ENCODE measurements around the gene PLXNA4.

DNA sequence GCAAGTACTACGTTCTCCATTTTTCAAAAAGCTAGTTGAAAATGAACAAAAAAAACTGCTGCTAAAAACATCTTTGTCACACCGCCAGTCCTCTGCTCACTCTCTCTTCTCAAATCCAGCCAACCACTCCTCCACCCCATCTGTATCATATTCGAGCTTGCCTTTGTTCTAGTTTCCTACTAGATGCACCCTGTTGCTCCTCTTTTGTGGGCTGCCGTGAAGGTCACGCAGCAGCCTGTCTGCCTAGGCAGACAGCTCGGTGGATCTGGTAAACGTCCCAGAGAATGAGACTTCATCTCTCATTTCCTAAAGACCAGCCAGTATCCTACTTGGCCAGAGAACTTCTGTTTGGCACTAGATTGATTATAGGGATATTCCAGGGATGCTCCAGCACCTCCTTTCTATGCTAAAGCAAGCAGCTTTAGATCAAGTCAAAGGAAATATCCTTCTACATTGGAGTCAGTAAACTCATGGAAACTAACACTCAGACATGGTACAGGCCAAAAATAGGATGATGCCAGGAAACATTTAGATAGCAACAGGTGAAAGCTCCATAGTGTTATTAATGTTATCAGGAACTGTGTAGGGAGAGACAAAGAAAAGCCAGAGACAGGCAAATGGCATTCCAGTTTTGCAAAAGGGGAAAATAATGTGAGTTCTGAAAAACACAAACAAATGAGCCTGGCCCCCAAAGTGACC is 8.7 kb upstream of the PLXNA4 start:
- no peak for TF ChIP-seq EZH2 (IDR thresholded peaks at IDR 0.05; ENCODE audit: borderline replicate concordance, low read length)
- TF ChIP-seq, protein P1, sequence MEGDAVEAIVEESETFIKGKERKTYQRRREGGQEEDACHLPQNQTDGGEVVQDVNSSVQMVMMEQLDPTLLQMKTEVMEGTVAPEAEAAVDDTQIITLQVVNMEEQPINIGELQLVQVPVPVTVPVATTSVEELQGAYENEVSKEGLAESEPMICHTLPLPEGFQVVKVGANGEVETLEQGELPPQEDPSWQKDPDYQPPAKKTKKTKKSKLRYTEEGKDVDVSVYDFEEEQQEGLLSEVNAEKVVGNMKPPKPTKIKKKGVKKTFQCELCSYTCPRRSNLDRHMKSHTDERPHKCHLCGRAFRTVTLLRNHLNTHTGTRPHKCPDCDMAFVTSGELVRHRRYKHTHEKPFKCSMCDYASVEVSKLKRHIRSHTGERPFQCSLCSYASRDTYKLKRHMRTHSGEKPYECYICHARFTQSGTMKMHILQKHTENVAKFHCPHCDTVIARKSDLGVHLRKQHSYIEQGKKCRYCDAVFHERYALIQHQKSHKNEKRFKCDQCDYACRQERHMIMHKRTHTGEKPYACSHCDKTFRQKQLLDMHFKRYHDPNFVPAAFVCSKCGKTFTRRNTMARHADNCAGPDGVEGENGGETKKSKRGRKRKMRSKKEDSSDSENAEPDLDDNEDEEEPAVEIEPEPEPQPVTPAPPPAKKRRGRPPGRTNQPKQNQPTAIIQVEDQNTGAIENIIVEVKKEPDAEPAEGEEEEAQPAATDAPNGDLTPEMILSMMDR (IDR thresholded peaks at IDR 0.05; ENCODE audit: low read length), result no peak
